ENCODE measurements around the gene PCDHGA3.
"Not testable (repeated sequence)": the region's sequence is repeated elsewhere in the genome, so short reads cannot be mapped to it uniquely, and the experiment has no call there.

The PCDHGA3 gene

GRCh38 chr5:141343242-141343952 lies at the start of gene PCDHGA3:
TSS of gene PCDHGA3 (plus strand) at chr5:141343829. CDS start at chr5:141344034, 205 bp downstream.
- DNase-seq (ENCODE audit: low spot score in 2 of 2) = no peak
- peaks cover 5% of the 10 kb centered on the region for H3K9me3 Mint-ChIP-seq
- H3K4me1 Mint-ChIP-seq = no peaks in the 10 kb centered on the region
- ATAC-seq (replicated peaks; ENCODE audit: extremely low read depth, poor library complexity, severe bottlenecking) = no peak
- no peak within 1 kb of the TSS for H3K27ac Mint-ChIP-seq (ENCODE audit: low read depth)
- peak within 1 kb of the TSS; percentile 40 for H3K4me3 Mint-ChIP-seq
- H3K27me3 Mint-ChIP-seq = peaks cover 82% of the 10 kb centered on the region
- no peaks in the 10 kb centered on the region for H3K36me3 Mint-ChIP-seq (ENCODE audit: insufficient read depth)

GRCh38 chr5:141298376-141298775 lies 45.3 kb upstream of the PCDHGA3 start:
- no peaks in the 10 kb centered on the region for H3K27me3 Mint-ChIP-seq
- no peak overlapping the region for H3K27ac Mint-ChIP-seq (ENCODE audit: low read depth)
- no peak overlapping the region for H3K4me3 Mint-ChIP-seq
- peaks cover 29% of the 10 kb centered on the region for H3K9me3 Mint-ChIP-seq
- H3K36me3 Mint-ChIP-seq (ENCODE audit: insufficient read depth) = peaks cover 2% of the 10 kb centered on the region
- DNase-seq (ENCODE audit: low spot score in 2 of 2) (no peak), ATAC-seq (replicated peaks; ENCODE audit: extremely low read depth, poor library complexity, severe bottlenecking) (no peak)
- H3K4me1 Mint-ChIP-seq = peaks cover 13% of the 10 kb centered on the region

DNA sequence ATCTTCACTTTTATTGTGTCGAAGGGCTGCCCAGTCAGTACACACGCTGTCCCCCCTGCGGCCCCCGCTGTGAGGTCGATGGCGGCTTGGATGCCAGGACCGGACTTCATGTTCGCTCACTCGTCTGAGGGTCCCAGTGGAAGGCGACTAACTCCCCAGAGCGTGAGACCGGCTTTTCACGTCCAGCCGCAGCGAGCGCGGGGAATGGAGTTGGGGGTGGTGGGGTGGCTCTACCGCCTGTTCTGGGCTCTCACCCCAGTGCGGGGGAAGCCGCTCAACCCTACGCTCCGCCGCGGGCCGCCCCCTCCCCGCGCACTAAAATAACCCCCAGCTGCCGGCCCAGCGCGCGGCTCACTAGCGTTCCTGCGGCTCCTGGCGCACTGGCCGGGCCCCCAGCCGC lies 39.9 kb upstream of the PCDHGA3 start, which contains the start of gene SLC25A2:
Gene SLC25A2, minus strand, starts transcription at position 294 of the 400 bp plus-strand sequence. Its CDS starts 184 bp downstream, at position 110.
- Mint-ChIP-seq H3K4me3 (no peak within 1 kb of the TSS), H3K4me1 (peaks cover 5% of the 10 kb centered on the region), H3K36me3 (ENCODE audit: insufficient read depth) (no peaks in the 10 kb centered on the region), H3K9me3 (peaks cover 6% of the 10 kb centered on the region), H3K27ac (ENCODE audit: low read depth) (no peak within 1 kb of the TSS), H3K27me3 (no peaks in the 10 kb centered on the region)
- no peak for ATAC-seq (replicated peaks; ENCODE audit: extremely low read depth, poor library complexity, severe bottlenecking)
- DNase-seq (ENCODE audit: low spot score in 2 of 2) = no peak

DNA sequence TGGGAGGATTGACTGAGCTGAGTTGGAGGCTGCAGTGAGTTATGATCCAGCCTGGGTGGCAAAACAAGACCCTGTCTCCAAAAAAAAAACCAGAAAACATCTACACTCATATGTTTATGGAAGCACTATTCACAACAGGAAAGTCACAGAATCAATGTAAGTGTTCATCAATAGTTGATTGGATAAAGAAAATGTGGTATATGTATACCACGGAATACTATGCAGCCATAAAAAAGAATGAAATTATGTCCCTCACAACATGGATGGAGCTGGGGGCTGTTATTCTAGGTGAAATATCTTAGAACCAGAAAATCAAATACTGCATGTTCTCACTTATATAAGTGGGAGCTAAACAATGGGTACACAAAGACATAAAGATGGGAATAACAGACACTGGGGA lies 37.0 kb upstream of the PCDHGA3 start:
- ATAC-seq (replicated peaks; ENCODE audit: extremely low read depth, poor library complexity, severe bottlenecking) = no peak
- Mint-ChIP-seq H3K27me3 (no peaks in the 10 kb centered on the region), H3K4me1 (no peaks in the 10 kb centered on the region), H3K27ac (ENCODE audit: low read depth) (no peak overlapping the region), H3K4me3 (no peak overlapping the region), H3K36me3 (ENCODE audit: insufficient read depth) (peaks cover 3% of the 10 kb centered on the region), H3K9me3 (peaks cover 9% of the 10 kb centered on the region)
- no peak for DNase-seq (ENCODE audit: low spot score in 2 of 2)

DNA sequence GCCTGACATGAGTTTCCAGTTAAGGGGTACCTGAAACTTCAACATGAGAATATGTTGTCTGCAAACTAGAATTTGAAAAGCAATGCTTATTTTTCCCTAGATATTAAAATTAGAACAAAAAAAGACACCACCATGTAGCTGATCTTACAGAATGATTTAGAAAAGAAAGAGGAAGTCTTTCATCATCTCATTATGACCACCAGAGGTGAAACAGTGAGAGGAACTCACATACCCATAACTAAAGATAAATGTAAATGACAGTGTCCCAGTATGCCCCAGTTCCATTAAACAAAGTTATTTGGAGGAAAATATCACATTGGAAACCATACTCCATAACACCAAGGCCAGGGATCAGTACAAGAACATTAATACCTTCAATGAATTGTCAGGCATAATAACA lies 29.9 kb upstream of the PCDHGA3 start:
- Mint-ChIP-seq H3K36me3 (ENCODE audit: insufficient read depth) (peaks cover 18% of the 10 kb centered on the region), H3K27ac (ENCODE audit: low read depth) (no peak overlapping the region), H3K9me3 (peaks cover 35% of the 10 kb centered on the region), H3K27me3 (no peaks in the 10 kb centered on the region), H3K4me1 (peaks cover 11% of the 10 kb centered on the region), H3K4me3 (no peak overlapping the region)
- no peak for DNase-seq (ENCODE audit: low spot score in 2 of 2)
- ATAC-seq (replicated peaks; ENCODE audit: extremely low read depth, poor library complexity, severe bottlenecking) = no peak

- not testable (repeated sequence) for DNase-seq (ENCODE audit: low spot score in 2 of 2); H3K27me3 Mint-ChIP-seq; H3K4me3 Mint-ChIP-seq; H3K27ac Mint-ChIP-seq (ENCODE audit: low read depth); ATAC-seq (replicated peaks; ENCODE audit: extremely low read depth, poor library complexity, severe bottlenecking)
- Mint-ChIP-seq H3K9me3 (peaks cover 45% of the 10 kb centered on the region), H3K36me3 (ENCODE audit: insufficient read depth) (peaks cover 35% of the 10 kb centered on the region), H3K4me1 (peaks cover 34% of the 10 kb centered on the region)
These were observed 26.7 kb upstream of the PCDHGA3 start for GRCh38 chr5:141316963-141317362.

GRCh38 chr5:141319202-141319601 lies 24.4 kb upstream of the PCDHGA3 start:
- H3K27ac Mint-ChIP-seq (ENCODE audit: low read depth) = peak overlapping the region; percentile 100
- peaks cover 34% of the 10 kb centered on the region for H3K4me1 Mint-ChIP-seq
- H3K36me3 Mint-ChIP-seq (ENCODE audit: insufficient read depth) = peaks cover 33% of the 10 kb centered on the region
- peak overlapping the region; percentile 97 for H3K4me3 Mint-ChIP-seq
- DNase-seq (ENCODE audit: low spot score in 2 of 2) (no peak), ATAC-seq (replicated peaks; ENCODE audit: extremely low read depth, poor library complexity, severe bottlenecking) (no peak)
- H3K9me3 Mint-ChIP-seq = peaks cover 41% of the 10 kb centered on the region
- no peaks in the 10 kb centered on the region for H3K27me3 Mint-ChIP-seq

DNA sequence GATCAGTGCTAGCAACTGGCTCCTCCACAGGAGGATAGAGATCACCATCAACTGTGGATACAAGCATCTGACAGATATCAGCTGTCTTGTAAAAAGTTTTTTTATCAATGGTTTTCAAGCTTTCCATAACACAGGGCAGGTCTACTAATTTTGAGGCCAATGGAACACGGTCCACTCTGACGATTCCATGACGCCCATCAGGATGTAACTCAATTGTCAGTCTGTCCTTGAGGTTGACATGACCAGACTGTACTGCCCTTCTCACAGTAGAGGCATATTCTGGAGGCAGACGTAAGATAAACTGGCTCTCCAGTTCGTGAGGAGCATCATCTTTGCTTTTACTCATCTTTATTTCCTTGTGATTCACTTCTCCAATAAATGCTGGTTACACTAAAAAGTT lies 23.9 kb upstream of the PCDHGA3 start:
- ATAC-seq (replicated peaks; ENCODE audit: extremely low read depth, poor library complexity, severe bottlenecking) = no peak
- H3K4me3 Mint-ChIP-seq = peak overlapping the region; percentile 97
- H3K27ac Mint-ChIP-seq (ENCODE audit: low read depth) = peak overlapping the region; percentile 100
- peaks cover 33% of the 10 kb centered on the region for H3K36me3 Mint-ChIP-seq (ENCODE audit: insufficient read depth)
- H3K9me3 Mint-ChIP-seq = peaks cover 36% of the 10 kb centered on the region
- H3K27me3 Mint-ChIP-seq = no peaks in the 10 kb centered on the region
- H3K4me1 Mint-ChIP-seq = peaks cover 34% of the 10 kb centered on the region
- DNase-seq (ENCODE audit: low spot score in 2 of 2) = no peak

- H3K27me3 Mint-ChIP-seq = no peaks in the 10 kb centered on the region
- H3K4me3 Mint-ChIP-seq = peak within 1 kb of the TSS; percentile 97
- DNase-seq (ENCODE audit: low spot score in 2 of 2) (peak; percentile 87 to 90), ATAC-seq (replicated peaks; ENCODE audit: extremely low read depth, poor library complexity, severe bottlenecking) (peak; percentile 90)
- H3K9me3 Mint-ChIP-seq = peaks cover 28% of the 10 kb centered on the region
- peaks cover 30% of the 10 kb centered on the region for H3K36me3 Mint-ChIP-seq (ENCODE audit: insufficient read depth)
- peak within 1 kb of the TSS; percentile 100 for H3K27ac Mint-ChIP-seq (ENCODE audit: low read depth)
- H3K4me1 Mint-ChIP-seq = peaks cover 32% of the 10 kb centered on the region
These were observed 23.1 kb upstream of the PCDHGA3 start, which contains the start of gene TAF7 for GRCh38 chr5:141320225-141321169. TSS of gene TAF7 (minus strand) at chr5:141320784. CDS start at chr5:141320044, 740 bp downstream.

DNA sequence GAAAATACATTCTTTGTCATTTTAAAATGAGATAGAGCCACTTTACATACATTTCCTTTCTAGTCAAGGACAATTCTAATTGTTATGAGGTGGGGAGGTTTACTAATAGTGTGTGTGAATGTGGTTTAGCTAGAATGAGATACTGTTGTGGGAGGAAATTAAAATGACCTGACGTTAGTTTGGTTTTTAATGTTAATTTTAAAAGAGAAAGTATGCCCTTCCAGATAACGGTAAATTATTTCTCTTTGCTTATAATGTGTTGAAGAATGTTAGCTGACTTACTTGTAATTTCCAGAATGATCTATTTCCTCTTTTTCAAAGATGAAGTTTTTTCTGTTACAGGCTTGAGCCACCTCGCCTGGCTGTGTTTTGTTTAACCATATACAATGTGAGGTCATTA lies 21.4 kb upstream of the PCDHGA3 start:
- peaks cover 31% of the 10 kb centered on the region for H3K36me3 Mint-ChIP-seq (ENCODE audit: insufficient read depth)
- H3K27ac Mint-ChIP-seq (ENCODE audit: low read depth) = no peak overlapping the region
- no peak for DNase-seq (ENCODE audit: low spot score in 2 of 2)
- peaks cover 14% of the 10 kb centered on the region for H3K27me3 Mint-ChIP-seq
- H3K4me1 Mint-ChIP-seq = peaks cover 37% of the 10 kb centered on the region
- no peak for ATAC-seq (replicated peaks; ENCODE audit: extremely low read depth, poor library complexity, severe bottlenecking)
- H3K4me3 Mint-ChIP-seq = peak overlapping the region; percentile 97
- peaks cover 23% of the 10 kb centered on the region for H3K9me3 Mint-ChIP-seq

DNA sequence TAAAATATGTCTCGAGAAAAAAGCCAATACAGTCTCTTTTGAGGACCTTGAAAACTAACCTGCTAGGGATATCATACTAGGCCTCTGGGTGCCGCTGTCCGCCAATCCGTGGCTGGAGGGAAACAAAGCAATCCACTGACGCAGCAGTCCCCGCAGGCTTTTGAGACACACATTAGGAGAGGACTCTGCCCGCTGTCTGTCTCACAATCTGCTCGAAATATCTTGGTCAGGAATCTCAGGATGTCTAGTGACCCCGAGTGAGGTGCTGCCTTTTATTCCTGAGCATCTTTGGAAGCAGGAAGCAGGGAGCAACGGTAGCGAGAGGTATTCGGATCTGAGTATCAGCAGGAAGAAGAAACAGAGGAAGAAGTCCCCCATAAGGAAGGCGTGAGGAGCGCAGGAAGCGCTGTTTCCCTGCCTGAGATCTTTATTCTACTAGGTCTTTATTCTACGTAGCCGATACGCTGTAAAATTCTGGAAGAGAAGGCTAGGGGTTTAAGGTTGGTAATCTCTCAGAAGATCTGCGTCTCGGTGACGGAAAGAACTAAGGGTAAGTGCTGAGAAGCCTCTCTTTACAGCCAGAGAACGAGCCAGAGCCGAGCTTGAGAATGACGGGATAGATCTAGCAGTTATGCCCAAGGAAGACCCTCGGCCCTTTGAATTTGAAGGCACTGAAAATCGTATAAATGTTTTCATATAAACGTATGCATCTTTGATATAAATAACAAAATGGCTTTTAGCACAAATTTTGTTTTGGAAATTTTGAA lies 17.4 kb upstream of the PCDHGA3 start:
- DNase-seq (ENCODE audit: low spot score in 2 of 2) (peak; percentile 28 to 49), ATAC-seq (replicated peaks; ENCODE audit: extremely low read depth, poor library complexity, severe bottlenecking) (peak; percentile 89)
- Mint-ChIP-seq H3K9me3 (no peaks in the 10 kb centered on the region), H3K27ac (ENCODE audit: low read depth) (peak overlapping the region; percentile 91), H3K36me3 (ENCODE audit: insufficient read depth) (peaks cover 5% of the 10 kb centered on the region), H3K4me3 (peak overlapping the region; percentile 87), H3K4me1 (peaks cover 8% of the 10 kb centered on the region), H3K27me3 (peaks cover 36% of the 10 kb centered on the region)

DNA sequence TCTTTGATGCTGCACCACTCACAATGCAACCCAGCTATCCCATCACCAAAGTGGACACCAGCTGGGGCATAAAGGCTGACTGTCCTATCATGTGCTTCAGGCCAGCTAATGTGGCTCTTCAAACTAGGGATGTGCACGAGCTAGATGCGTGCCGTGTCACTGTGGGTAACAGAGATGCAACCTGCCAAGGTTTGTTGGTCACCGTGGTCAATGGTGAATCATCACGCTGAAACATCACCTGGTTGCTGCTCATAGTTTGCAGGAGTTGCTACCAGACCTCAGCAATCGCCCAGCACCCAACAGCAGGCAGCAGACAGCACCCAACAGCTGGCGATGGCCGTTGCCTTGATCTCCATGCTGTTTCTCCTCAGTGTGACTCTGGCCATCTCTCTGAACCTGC lies 15.4 kb upstream of the PCDHGA3 start:
- ATAC-seq (replicated peaks; ENCODE audit: extremely low read depth, poor library complexity, severe bottlenecking) = no peak
- no peak overlapping the region for H3K4me3 Mint-ChIP-seq
- H3K27me3 Mint-ChIP-seq = peaks cover 43% of the 10 kb centered on the region
- H3K36me3 Mint-ChIP-seq (ENCODE audit: insufficient read depth) = peaks cover 5% of the 10 kb centered on the region
- no peaks in the 10 kb centered on the region for H3K9me3 Mint-ChIP-seq
- H3K4me1 Mint-ChIP-seq = peaks cover 8% of the 10 kb centered on the region
- no peak for DNase-seq (ENCODE audit: low spot score in 2 of 2)
- no peak overlapping the region for H3K27ac Mint-ChIP-seq (ENCODE audit: low read depth)
